ENCODE data around the gene PPP1R16B.

GRCh38 chr20:38963745-38964144 lies 158.2 kb downstream of the PPP1R16B start:
- no peak for TF ChIP-seq POLR2A (IDR thresholded peaks at IDR 0.05)
- TF ChIP-seq CTCF (IDR thresholded peaks at IDR 0.05) = no peak
